Measurements from ENCODE around the gene RTEL1.

DNA sequence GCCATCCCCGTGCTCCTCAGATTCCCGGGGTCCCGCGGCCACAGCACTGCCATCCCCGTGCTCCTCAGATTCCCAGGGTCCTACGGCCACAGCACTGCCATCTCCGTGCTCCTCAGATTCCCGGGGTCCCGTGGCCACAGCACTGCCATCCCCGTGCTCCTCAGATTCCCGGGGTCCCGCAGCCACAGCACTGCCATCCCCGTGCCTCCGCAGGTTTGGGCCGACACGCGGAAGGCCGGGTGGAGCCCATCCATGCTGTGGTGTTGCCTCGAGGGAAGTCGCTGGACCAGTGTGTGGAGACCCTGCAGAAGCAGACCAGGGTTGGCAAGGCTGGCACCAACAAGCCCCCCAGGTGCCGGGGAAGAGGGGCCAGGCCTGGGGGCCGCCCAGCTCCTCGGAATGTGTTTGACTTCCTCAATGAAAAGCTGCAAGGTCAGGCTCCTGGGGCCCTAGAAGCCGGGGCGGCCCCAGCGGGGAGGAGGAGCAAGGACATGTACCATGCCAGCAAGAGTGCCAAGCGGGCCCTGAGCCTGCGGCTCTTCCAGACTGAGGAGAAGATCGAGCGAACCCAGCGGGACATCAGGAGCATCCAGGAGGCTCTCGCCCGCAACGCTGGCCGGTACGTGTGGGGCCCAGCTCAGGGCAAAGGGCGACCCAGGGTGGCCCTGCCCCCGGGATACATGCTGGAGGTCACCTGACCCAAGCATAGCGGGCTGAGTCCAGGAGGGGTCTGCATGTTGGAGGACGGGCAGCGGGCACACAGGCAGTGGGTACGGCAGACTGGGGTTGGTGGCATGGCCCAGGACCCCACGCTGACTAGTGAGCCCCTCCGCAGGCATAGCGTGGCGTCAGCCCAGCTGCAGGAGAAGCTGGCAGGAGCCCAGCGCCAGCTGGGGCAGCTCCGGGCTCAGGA, 77.1 kb downstream of the RTEL1 start:
- TF ChIP-seq POLR2A (IDR thresholded peaks at IDR 0.05) (no peak), CTCF (IDR thresholded peaks at IDR 0.05) (no peak)

Measured in testis (tissue), 2 donors.